Activated gamma-delta T cell (primary cell): Measurements from ENCODE around the gene DHRS13.
"Not testable (repeated sequence)": the region's sequence is repeated elsewhere in the genome, so short reads cannot be mapped to it uniquely, and the experiment has no call there.

Experiments
- DNase-seq: peaks from one replicate; lab custom pipeline; 2025; lab: John Stamatoyannopoulos, UW

Gene DHRS13

GRCh38 chr17:28935744-28936460, 33.0 kb upstream of the DHRS13 start:
- no peak for DNase-seq

- not testable (repeated sequence) for DNase-seq
Observed at GRCh38 chr17:28934508-28934907, 31.6 kb upstream of the DHRS13 start.

GRCh38 chr17:28929787-28930186, 26.9 kb upstream of the DHRS13 start:
- DNase-seq: no peak

- DNase-seq: no peak
Observed at GRCh38 chr17:28928061-28928460, 25.2 kb upstream of the DHRS13 start.

GRCh38 chr17:28926786-28927185, 23.9 kb upstream of the DHRS13 start:
- no peak for DNase-seq

DNA sequence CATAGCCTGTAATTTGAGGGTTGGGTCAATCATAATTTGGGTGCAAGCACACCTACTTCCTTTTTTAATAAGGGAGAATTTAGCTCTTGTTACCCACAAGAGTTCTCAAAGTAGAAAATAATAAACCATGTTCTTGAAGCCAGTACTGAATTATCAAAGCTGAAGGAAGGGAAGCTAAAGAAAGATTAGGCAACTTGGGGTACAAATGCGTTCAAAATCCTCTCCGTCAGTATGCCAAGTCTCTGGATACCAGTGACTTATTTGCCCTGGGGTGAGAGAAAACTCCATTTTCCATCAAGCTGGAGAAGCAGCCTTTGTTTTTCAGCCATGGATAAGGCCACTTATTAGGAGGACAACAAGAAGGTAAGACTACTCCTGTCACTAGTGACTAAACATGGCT, 23.5 kb upstream of the DHRS13 start:
- no peak for DNase-seq

DNA sequence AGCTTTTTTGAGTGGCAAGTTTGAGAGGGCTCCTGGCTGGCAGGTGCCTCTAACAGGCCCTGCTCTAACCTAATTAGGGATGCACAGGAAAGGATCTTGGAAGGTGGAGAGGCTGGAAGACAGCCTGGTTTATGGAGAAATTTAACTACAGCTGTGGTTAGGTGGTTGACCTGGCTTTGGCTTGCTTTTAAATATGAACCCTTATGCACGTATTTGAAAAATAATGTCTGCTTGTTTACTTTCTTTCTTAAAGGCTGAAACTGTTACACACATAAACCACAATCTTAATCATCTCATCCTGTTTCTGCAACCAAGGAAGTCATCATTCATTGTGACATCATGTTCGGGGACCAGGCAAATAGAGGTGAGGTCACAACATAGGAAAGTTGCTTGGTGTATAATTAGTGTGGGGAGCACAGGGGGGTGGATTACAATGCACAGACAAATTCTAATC, 23.1 kb upstream of the DHRS13 start:
- no peak for DNase-seq

DNA sequence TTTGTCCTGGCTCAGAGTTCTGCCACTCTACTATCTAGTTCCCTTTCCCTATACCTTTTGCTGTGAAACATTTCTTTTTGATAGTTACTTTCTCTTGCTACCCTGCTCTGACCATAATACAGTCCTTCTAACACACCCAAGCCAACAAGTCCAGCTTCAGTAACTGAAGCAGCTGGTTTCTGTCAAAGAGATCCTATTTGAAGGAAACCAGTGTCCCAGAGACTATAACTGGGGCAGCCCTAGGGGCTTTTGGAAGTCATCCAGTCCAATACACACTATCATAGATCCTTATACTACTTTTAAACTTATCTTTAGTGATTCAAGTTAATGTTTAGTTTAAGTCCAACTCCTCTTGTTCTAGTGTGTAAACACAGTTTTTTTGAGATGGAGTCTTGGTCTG, 17.3 kb upstream of the DHRS13 start:
- DNase-seq: no peak

DNA sequence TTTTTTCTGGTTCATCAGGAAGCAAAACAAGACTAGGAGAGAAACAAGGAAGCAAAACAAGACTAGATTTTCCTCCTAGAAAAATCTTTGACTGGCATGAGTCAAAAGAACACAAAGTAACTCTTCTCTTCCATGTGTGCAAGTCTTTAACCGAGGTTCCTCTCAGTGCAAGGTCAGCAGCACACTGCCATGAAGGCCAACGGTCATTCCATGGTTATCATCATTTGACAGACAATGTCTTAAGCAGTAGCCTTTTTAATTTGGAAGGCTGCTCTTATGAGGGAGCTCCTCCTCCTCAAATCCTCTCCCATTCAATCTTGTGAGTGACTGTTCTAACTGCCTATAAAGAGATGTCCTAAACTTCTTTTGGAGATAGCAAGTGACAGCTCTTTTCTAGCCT, 15.4 kb upstream of the DHRS13 start:
- no peak for DNase-seq

GRCh38 chr17:28917465-28917864, 14.6 kb upstream of the DHRS13 start:
- no peak for DNase-seq

GRCh38 chr17:28917029-28917428, 14.2 kb upstream of the DHRS13 start:
- DNase-seq: no peak

- no peak for DNase-seq
Observed at GRCh38 chr17:28916302-28916934, 13.5 kb upstream of the DHRS13 start.

- DNase-seq: no peak
Observed at GRCh38 chr17:28912938-28913333, 10.1 kb upstream of the DHRS13 start.

- DNase-seq: no peak
Observed at GRCh38 chr17:28912281-28912937, 9.5 kb upstream of the DHRS13 start.

DNA sequence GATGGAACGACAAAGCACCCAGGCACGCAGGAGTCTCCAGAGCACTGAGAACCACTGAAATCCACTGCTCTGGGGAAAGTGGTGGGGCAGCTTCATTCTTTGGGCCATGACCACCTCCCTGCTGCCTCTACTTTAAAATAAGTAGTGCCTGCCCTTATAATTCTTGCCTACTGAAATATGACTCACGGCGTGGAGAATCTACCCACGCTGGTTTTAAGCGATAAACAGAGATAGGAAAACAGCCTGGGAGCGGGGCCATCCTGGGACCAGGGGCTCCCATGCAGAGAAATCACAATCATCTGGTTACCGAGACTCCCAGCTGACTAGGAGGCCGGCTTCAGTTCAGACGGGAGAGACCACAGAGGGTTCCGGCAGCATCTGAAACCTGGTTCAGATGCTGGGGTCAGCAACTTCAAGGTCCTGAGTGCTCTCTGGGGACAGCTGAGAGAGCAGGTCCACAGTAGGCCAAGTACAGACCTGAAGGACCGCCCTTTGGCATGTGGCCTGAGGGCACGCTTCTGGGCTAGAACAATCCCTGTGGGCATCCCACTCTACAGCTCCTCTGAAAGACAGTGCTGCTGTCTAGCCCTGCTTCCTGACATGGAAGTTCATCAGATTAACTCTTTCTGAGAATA, 8.6 kb upstream of the DHRS13 start:
- no peak for DNase-seq

DNA sequence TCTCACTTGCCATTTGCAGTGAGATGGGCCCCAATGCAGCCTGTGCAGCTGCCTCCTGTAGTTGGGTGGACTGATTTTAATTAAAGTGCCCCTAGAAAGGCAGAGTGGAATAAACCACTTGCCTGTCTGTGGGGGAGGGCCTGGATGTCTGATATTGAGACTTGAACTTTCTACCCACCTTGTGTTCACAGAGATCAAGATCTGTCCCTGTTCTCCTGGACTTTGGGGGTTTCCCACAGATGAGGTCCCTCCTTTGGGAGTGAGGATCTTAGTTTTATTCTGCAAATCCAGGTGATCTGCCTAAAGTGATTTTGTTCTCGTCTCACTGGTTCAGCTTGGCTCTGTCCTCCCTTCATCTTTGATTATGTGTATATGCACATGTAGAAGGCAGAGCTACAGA, 7.7 kb upstream of the DHRS13 start:
- DNase-seq: no peak

DNA sequence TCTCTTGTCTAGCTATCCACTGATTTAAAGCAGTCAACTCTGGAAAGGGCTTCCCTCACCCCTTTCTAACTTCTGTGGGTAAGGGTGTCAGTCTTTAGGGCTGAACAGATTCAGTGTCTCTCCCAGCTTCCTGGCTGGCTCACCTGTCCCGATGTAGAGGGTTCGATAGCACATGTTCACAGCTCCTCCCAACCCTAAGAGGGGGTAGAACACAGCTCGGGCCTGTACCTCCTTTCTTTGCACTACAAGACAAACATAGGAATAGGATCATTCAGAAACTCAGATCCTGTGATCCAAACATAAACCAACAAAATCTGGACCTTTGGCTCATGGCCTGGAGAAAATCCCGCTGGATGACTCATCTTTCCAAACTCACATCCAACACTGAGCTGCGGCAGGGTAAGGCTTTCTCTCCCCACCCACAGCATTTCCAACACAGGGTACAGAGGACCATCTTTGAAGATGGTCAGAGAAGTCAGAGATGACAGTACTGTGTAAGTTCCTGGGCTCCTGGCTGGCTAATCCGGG, 5.8 kb upstream of the DHRS13 start:
- DNase-seq: no peak

- DNase-seq: no peak
Observed at GRCh38 chr17:28907709-28908475, 5.0 kb upstream of the DHRS13 start.

- DNase-seq: no peak
Observed at GRCh38 chr17:28906706-28907438, 4.0 kb upstream of the DHRS13 start.

GRCh38 chr17:28906276-28906675, 3.4 kb upstream of the DHRS13 start:
- DNase-seq: no peak

GRCh38 chr17:28904800-28905199, 1.9 kb upstream of the DHRS13 start:
- DNase-seq: no peak
